Epithelial cell of esophagus (primary cell): ENCODE measurements around the gene PLEKHH1.
A peak's percentile ranks its signal among the peaks of the same experiment; 100 is the strongest.

Experiments used
- DNase-seq: peaks from one replicate; pipeline ENCODE4 v3.0.0; 2010; ENCODE audit warnings: low read depth
- H3K4me3 ChIP-seq: 2 replicates; pipeline ENCODE4 v1.5.1; 2011; ENCODE audit warnings: mild to moderate bottlenecking, low read length, control low read depth
- TF ChIP-seq, protein P1 (sequence below): IDR thresholded peaks from 2 replicates; pipeline ENCODE4 v1.5.1; 2011; ENCODE audit warnings: low read depth, mild to moderate bottlenecking, low read length, control low read depth, inconsistent platforms; ENCODE audit not compliant: insufficient read depth; ENCODE audit errors: missing control alignments

PLEKHH1 gene

DNA sequence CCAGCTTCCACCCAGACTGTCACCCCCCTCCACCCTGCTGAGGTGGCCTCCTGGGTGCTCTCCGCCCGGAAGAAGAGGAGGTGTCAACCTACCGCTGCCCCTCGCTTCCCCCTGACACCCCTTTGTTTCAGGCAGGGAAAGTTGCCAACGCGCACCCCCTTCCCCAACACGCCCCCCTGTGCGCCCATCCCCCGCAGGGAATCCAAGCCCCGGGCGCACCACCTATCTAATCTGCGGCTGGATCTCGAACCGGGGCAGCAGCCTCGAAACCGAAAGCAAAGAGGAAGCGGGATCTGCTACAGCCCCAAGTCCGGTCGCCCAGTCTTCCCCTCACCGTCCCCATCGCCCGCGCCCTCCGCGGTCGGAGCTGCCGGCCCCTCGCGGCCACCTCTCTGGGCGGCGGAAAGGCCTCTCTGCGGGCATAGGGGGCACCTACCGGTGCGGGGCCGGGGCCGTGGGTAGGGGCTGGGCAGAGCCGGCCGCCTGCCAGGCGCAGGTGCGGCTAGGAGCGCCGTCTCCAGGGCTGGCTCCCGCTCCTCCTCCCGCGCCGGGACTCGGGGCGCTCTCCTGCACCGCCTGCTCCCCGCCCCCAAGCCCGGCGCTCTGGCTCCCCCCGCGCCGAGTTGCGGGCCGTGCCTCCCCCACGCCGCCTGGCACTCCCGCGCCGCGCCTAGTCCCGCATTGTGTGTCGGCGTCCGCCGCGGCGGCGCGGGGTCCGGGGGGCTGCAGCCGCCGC is 18.3 kb upstream of the PLEKHH1 start:
- TF ChIP-seq, protein P1, sequence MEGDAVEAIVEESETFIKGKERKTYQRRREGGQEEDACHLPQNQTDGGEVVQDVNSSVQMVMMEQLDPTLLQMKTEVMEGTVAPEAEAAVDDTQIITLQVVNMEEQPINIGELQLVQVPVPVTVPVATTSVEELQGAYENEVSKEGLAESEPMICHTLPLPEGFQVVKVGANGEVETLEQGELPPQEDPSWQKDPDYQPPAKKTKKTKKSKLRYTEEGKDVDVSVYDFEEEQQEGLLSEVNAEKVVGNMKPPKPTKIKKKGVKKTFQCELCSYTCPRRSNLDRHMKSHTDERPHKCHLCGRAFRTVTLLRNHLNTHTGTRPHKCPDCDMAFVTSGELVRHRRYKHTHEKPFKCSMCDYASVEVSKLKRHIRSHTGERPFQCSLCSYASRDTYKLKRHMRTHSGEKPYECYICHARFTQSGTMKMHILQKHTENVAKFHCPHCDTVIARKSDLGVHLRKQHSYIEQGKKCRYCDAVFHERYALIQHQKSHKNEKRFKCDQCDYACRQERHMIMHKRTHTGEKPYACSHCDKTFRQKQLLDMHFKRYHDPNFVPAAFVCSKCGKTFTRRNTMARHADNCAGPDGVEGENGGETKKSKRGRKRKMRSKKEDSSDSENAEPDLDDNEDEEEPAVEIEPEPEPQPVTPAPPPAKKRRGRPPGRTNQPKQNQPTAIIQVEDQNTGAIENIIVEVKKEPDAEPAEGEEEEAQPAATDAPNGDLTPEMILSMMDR = no peak
- peak; percentile 28 for DNase-seq
- peak overlapping the region; percentile 57 for H3K4me3 ChIP-seq

DNA sequence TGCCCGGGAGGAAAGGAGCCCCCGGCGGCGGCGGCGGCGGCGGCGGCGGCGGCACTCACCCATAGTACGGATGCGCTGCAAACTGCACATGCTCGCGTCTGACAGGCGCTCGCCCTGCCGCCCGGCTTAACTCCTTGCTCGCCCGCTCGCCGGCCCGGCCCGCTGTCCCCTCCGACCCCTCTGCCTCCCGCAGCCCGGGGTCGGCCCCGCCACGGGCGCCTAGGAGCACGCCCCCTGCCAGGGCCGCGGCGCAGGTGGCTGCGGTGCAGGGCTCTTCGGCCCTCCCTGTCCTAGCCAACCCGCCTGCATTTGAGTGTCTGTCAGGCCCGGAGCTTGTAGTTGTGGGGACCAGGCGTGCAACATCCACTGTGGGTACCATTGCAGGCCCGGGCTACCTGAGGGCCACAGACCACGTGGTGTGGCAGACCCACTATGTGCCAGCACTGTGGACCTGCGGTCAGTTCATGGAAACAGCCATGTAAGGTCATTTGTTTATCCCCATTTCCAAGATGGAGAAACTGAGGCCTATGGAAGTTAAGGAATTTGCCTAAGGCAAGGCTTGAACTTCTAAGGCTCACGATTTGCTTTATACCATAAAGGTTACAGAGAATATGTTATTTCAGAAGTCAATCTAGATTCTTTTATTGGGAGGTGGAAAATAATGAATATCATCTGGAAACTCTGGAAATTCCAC is 17.6 kb upstream of the PLEKHH1 start:
- peak overlapping the region; percentile 57 for H3K4me3 ChIP-seq
- peak; percentile 23 for DNase-seq
- TF ChIP-seq, protein P1 = no peak

DNA sequence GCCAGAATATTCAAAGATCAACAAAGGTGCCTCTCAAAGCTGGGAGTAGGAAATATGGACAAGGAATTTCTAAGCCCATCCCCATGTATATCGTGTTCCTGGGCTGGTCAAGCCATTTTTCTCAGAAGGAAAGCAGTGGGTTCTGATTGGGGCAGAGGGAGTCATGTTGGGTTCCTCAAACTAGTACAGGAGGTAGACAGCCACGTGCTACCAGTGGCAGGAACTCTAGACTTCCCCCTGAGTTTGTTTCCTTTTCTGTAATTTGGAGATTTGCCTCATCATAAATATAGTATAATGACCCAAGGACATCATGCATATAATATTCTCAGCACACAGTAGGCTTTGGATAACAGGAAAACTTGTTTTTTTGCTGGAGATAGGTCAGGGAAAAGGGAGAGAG is 16.4 kb upstream of the PLEKHH1 start:
- TF ChIP-seq, protein P1 = no peak
- DNase-seq = no peak
- H3K4me3 ChIP-seq = no peak overlapping the region

- TF ChIP-seq, protein P1 = peak; percentile 21
- peak; percentile 18 for DNase-seq
- H3K4me3 ChIP-seq = no peak overlapping the region
Observed at GRCh38 chr14:67517083-67517482, 16.0 kb upstream of the PLEKHH1 start.

DNA sequence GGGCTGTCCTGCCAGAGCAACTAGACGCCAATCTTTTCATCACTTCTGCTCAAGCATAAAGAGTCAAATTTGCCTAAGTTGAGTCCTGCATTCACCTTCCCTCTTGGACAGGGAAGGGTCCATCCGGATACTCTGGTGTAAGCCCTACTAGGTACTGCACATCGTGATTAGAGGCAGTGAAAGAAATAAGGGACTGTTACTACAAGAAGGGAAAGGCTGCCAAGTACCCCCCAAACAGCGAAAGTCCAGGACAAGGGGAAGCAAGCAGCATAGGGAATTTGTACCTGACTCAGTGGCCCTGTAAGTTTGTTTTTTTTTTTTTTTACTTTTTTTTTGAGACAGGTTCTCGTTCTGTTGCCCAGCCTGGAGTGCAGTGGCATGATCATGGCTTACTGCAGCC is 13.7 kb upstream of the PLEKHH1 start:
- TF ChIP-seq, protein P1 = no peak
- no peak for DNase-seq
- no peak overlapping the region for H3K4me3 ChIP-seq

- no peak for DNase-seq
- TF ChIP-seq, protein P1 = no peak
- H3K4me3 ChIP-seq = no peak overlapping the region
Observed at GRCh38 chr14:67520482-67520881, 12.6 kb upstream of the PLEKHH1 start.
